ENCODE measurements around the gene ATP1B4.
A peak's percentile ranks its signal among the peaks of the same experiment; 100 is the strongest.
"Not testable (repeated sequence)": the region's sequence is repeated elsewhere in the genome, so short reads cannot be mapped to it uniquely, and the experiment has no call there.

Gene ATP1B4

GRCh38 chrX:120361764-120362305 lies at the start of gene ATP1B4:
ATP1B4 (plus strand) TSS chrX:120362089; CDS start chrX:120362169, 80 bp downstream.
- DNase-seq, result no peak

- no peak for DNase-seq
Measured at GRCh38 chrX:120315776-120316175, 46.1 kb upstream of the ATP1B4 start.

- no peak for DNase-seq
Measured at GRCh38 chrX:120316587-120317283, 45.2 kb upstream of the ATP1B4 start.

- DNase-seq, result no peak
Measured at GRCh38 chrX:120318411-120318810, 43.5 kb upstream of the ATP1B4 start.

- DNase-seq, result no peak
Measured at GRCh38 chrX:120321520-120322281, 40.2 kb upstream of the ATP1B4 start.

GRCh38 chrX:120331116-120331515 lies 30.8 kb upstream of the ATP1B4 start:
- no peak for DNase-seq

- no peak for DNase-seq
Measured at GRCh38 chrX:120332394-120332793, 29.5 kb upstream of the ATP1B4 start.

GRCh38 chrX:120334151-120334550 lies 27.7 kb upstream of the ATP1B4 start:
- DNase-seq, result no peak

- DNase-seq, result no peak
Measured at GRCh38 chrX:120334603-120335002, 27.3 kb upstream of the ATP1B4 start.

- DNase-seq, result no peak
Measured at GRCh38 chrX:120335289-120335688, 26.6 kb upstream of the ATP1B4 start.

- DNase-seq, result no peak
Measured at GRCh38 chrX:120336899-120337298, 25.0 kb upstream of the ATP1B4 start.

GRCh38 chrX:120344566-120344965 lies 17.3 kb upstream of the ATP1B4 start:
- DNase-seq, result not testable (repeated sequence)

GRCh38 chrX:120350450-120351138 lies 11.3 kb upstream of the ATP1B4 start:
- no peak for DNase-seq

GRCh38 chrX:120356084-120356483 lies 5.8 kb upstream of the ATP1B4 start:
- no peak for DNase-seq

GRCh38 chrX:120357186-120357585 lies 4.7 kb upstream of the ATP1B4 start:
- no peak for DNase-seq

GRCh38 chrX:120358737-120359456 lies 3.0 kb upstream of the ATP1B4 start:
- DNase-seq, result no peak

- peak; percentile 62 for DNase-seq
Measured at GRCh38 chrX:120365320-120365719, 3.4 kb downstream of the ATP1B4 start.

GRCh38 chrX:120365968-120366367 lies 4.1 kb downstream of the ATP1B4 start:
- DNase-seq, result no peak

GRCh38 chrX:120366794-120367193 lies 4.9 kb downstream of the ATP1B4 start:
- no peak for DNase-seq

GRCh38 chrX:120367402-120368109 lies 5.7 kb downstream of the ATP1B4 start:
- no peak for DNase-seq

GRCh38 chrX:120372667-120373370 lies 10.9 kb downstream of the ATP1B4 start:
- no peak for DNase-seq
